Motor neuron (in vitro differentiated cells): ENCODE results near the gene FBXO44. TPM values are rescaled to one million over a fixed set of nuclear protein-coding genes. Genes with fewer than 3 reads are reported as not detected.
A peak's percentile ranks its signal among the peaks of the same experiment; 100 is the strongest.

ENCODE experiments used
- ATAC-seq, 8 experiments: fragments of 200-7000 bp; cut with Tn5 transposase; replicated peaks in 6 of 8; 2 replicates each; pipeline ENCODE4 v1.8.0; 2021; ENCODE audit warnings: mild to moderate bottlenecking in 8 of 8, moderate library complexity in 8 of 8
- H3K27ac ChIP-seq, 2 donors: fragments of 250-450 bp; sonication (Bioruptor Pico); 2 replicates each; pipeline ENCODE4 v1.9.0; 2021; ENCODE audit warnings: antibody characterized with exemption in 2 of 2, mild to moderate bottlenecking in 2 of 2, moderate library complexity in 1 of 2
- H3K4me1 ChIP-seq, 2 donors: fragments of 250-450 bp; sonication (Bioruptor Pico); replicated peaks in 1 of 2; 2 replicates each; pipeline ENCODE4 v1.6.1; 2021; ENCODE audit warnings: antibody characterized with exemption in 2 of 2, mild to moderate bottlenecking in 2 of 2, moderate library complexity in 1 of 2
- H3K4me3 ChIP-seq, 5 donors: fragments of 250-450 bp; sonication (Bioruptor Pico); 2 replicates each; pipeline ENCODE4 v1.9.0; 2021; ENCODE audit warnings: antibody characterized with exemption in 5 of 5, mild to moderate bottlenecking in 5 of 5, moderate library complexity in 4 of 5
- WGBS, 10 experiments: fragments of 450-650 bp; shearing (Covaris generic); methylation state at CpG; one replicate each; pipeline ENCODE4 v1.0.0; 2022; 5-methylcytosine and 5-hydroxymethylcytosine counted together
- in situ Hi-C, 9 experiments: fragments of 400-800 bp; cut with MboI; loops; one replicate each; pipeline ENCODE4 v1.15.0; 2021; ENCODE audit warnings: low sequenced_read_pairs in 9 of 9, low pct_unique_long_range_greater_than_20kb in 2 of 9; ENCODE audit not compliant: unreplicated experiment in 9 of 9
- total RNA-seq, 8 experiments: library from RNA; unstranded; fragments of 300-600 nt; gene quantifications; 2 replicates each; pipeline versions ENCODE4 v1.2.3 to v1.2.4, GENCODE V29; 2022

The FBXO44 gene
- total RNA-seq, 8 experiments from 2014 or later: 10.2 to 44.4 (median 29.0) TPM

DNA sequence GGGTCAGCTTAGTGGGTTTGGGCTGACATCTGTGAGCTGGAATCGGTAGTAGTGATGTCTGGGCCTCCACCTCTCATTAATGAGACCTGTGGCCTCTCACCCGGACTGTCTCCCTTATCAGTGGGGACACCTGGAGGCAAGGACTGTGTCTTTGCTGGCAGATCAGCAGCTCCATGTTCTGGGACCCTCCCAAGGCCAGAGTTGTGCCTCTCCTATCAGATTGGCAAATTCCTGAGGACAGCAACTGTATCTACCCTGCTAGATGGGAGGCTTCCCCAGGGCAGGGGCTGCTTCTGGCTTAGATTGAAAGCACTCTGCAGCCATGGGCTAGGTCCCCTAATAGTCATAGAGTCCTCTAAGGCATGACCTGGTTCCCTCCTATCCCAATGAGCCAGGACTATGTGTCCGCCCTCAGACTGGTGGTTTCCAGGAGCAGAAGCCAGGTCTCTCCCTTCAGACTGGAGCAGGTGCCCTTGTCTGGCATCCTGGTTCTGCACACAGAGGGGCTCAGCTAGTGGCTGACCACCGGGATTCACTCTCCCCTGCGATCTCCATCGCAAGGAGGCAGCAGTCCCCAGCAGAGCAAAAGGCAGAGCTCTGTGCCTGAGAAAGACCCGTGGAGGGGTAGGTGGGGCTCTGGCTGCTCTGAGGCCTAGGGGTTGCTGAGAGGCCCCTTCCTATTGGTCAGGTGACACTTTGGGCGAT, 42.7 kb downstream of the FBXO44 start:
- Histone ChIP-seq H3K4me3 (no peak overlapping the region), H3K27ac (no peak overlapping the region), H3K4me1 (peaks cover 42 to 52% of the 10 kb centered on the region in 2 donors)
- 0 to 100% (median 78%) methylated on average over 1 to 7 of the region's 8 CpGs; no CpG with 5 or more reads in 1 of the 10 experiments for WGBS, 10 experiments
- ATAC-seq: no peak
- in situ Hi-C loops: no loop called here

DNA sequence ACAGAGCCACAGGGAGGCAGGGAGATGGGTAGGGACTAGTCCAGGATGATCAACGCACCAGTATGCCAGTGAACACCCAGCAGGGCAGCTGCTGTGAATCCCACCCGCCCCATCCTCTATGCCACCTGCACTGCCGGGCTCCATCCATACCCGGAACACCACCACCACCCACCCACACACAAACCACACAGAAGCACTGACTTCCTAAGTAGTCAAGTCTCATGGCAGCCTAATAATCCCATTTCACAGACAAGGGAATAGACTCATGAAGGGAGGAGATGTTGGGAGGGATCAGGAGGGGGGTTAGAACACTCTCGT, 43.2 kb downstream of the FBXO44 start:
- 60 to 80% (median 72%) methylated on average over 1 to 3 of the region's 5 CpGs; no CpG with 5 or more reads in 6 of the 10 experiments for WGBS, 10 experiments
- H3K4me1 ChIP-seq: peaks cover 47 to 57% of the 10 kb centered on the region in 2 donors

DNA sequence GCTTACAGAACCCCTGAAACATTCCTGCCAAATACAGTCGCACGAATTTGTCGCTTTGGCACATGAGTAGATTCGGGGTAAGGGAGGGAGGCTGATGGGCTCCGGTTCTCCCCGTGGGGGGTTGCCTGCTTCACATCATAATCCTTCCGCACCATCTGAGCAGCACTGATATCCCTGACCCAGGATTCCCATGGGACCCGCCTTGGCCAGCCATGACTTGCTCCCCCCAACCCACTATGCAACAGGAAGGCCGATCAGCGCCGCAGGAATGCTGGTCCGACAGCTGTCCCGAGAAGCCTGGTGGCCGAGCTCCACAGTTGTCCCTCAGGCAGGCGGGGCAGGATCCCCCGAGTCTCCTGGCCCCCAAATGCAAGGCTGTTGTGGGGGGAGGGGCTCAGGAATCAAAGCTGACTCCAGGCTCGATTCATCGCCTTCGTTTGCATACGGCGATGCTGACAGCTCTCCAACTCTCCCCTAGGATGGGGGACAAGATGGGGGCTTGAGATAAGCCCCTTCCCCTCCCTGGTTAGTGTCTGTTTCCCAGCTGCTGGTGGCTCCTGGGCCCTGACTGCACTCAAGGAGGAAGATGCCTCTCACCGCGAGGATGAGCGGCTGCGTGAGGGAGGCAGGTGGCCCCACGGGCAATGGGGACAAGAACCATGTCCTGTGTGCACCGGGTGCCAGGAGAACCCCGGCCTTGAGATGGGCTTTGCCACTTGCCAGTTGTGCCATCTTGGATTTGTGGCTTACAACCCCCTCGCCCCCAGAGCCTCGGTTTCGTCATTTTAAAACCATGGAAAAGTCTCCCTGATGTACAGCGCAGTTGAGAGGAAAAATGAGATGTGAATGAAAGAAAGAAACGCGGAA, 46.2 kb downstream of the FBXO44 start:
- in situ Hi-C loops: no loop called here
- WGBS, 10 experiments: 9 to 89% (median 40%) methylated on average over 1 to 32 of the region's 34 CpGs
- peak in 4 of 8 experiments; percentile 3 to 42 (median 36) for ATAC-seq
- H3K27ac ChIP-seq: peak overlapping the region; percentile 85 to 88
- peaks cover 61% of the 10 kb centered on the region in 2 donors for H3K4me1 ChIP-seq
- peak overlapping the region in 4 of 5 donors; percentile 1 to 16 (median 8) for H3K4me3 ChIP-seq

More for the DNA sequence above, 43.2 kb downstream of the FBXO44 start:
- Histone ChIP-seq H3K4me3 (no peak overlapping the region), H3K27ac (no peak overlapping the region)
- no peak for ATAC-seq
- in situ Hi-C loops: no loop called here

DNA sequence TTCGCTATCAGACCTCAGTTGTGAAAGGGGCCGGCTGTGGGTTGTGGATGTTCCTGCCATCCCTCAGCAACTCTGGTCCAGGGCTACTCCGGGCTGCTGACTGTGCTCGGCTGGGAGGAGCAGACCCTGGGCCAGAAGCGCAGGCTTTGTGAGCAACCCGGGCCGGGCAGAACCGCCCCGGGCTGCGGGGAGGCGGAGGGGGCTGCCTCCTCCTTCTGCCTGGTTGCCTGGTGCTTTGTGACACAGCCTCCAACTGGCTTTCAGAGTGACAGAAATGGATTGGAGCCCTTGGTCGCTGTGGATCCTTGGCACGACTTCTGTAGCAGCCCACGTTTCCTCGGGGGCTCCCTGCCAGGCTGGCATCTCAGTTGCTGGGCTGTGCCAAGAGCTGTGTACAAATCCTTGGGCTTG, 46.9 kb downstream of the FBXO44 start:
- Histone ChIP-seq H3K4me3 (peak overlapping the region in 4 of 5 donors; percentile 1 to 16 (median 8)), H3K27ac (peak overlapping the region; percentile 85 to 88), H3K4me1 (peaks cover 68 to 69% of the 10 kb centered on the region in 2 donors)
- WGBS, 10 experiments: 0 to 15% (median 3%) methylated on average over 2 to 12 of the region's 15 CpGs; no CpG with 5 or more reads in 4 of the 10 experiments
- ATAC-seq: peak; percentile 43 to 85 (median 74)
- in situ Hi-C loops: no loop called here

DNA sequence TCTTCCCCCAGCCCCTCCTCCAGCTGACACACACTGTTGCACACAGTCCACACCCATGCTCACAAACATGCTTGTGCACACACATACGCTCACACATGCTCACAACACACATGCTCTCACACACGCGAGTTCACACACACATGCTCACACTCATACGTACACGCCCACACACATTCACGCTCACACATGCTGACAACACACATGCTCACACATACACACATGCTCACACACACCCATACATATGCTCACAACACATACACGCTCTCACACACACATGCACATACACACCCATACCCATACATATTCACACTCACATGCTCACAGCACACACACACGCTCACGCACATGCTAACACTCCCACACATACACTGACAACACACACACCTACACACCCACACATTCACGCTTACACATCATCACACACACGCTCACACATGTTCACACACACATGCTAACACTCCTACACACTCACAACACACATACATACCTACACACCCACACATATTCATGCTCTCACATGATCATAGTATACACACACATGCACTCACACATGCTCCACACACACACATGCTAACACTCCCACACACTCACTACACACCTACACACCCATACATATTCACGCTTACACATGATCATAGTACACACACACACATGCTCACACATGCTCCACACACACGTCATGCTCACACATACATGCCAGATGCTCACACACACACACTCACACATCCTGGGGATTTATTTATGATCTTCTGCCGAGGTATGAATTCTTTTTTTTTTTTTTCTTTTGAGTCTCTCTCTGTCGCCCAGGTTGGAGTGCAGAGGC, 47.5 kb downstream of the FBXO44 start:
- H3K4me3 ChIP-seq: no peak overlapping the region
- peaks cover 75% of the 10 kb centered on the region in 2 donors for H3K4me1 ChIP-seq
- 0 to 94% (median 69%) methylated on average over 1 to 14 of the region's 15 CpGs; no CpG with 5 or more reads in 1 of the 10 experiments for WGBS, 10 experiments
- peak overlapping the region; percentile 85 to 88 for H3K27ac ChIP-seq
- in situ Hi-C loops: no loop called here
- ATAC-seq: no peak

DNA sequence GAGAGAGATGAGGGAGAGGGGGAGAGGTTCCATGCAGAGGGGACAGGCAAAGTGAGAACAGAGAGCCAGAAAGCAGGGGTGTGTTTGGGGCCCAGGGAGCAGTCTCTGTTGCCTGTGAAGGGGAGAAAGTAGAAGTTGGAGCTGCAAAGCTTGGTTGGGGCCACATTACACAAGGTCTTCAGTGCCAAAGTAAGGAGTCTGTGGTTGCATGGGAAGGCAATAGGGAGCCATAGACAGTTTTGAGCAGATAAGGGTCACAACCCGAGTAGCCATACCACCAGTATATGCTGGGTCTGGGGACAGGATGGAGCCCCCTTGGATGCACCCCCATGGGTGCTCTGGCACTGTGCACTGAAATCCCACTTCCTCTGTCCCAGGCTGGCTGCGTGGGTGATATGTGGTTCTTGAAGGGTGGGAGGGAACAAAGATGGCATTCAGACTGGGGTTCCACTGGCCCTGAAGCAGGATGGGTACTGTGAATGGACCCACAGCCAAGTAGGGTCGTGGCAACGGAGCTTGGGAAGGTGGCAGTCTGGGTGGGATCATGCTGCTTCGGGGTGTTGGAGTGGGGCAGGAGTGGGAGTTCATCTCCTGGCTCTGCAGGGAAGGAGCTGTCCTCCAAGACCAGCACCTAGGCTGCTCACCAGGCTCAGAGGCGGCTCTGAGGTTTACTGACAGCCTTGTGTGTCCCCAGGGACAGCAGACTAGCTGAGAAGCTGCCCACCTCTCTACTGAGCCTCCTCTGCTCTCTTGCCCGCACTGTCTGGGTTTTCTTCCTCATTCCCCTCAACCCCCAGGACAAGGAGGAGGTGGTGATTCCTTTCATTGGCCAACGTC, 48.9 kb downstream of the FBXO44 start:
- 0 to 52% (median 29%) methylated on average over 1 to 6 of the region's 8 CpGs; no CpG with 5 or more reads in 3 of the 10 experiments for WGBS, 10 experiments
- ATAC-seq: peak in 3 of 8 experiments; percentile 11 to 18 (median 16)
- Histone ChIP-seq H3K4me3 (no peak overlapping the region), H3K4me1 (peaks cover 83 to 84% of the 10 kb centered on the region in 2 donors), H3K27ac (peak overlapping the region; percentile 55 to 68)
- in situ Hi-C loops: no loop called here

DNA sequence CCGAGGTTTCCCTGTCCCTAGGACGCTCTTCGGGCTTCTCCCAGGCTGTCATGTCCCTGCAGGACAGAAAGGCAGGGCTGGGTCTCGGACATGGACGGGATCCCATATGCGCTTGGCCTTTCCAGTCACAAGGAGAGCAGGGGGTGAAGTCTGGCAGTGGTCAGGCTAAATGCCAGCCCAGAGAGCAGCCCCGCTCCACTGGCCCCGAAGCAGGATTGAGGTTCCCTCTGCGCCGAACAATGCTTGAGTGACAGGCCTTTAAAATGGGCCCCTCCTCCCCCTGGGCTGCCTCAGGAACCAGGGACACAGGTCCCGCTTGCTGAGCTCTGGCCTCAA, 49.5 kb downstream of the FBXO44 start:
- WGBS, 10 experiments: 4 to 60% (median 20%) methylated on average over 1 to 5 of the region's 11 CpGs; no CpG with 5 or more reads in 3 of the 10 experiments
- no peak overlapping the region for H3K4me3 ChIP-seq
- ATAC-seq: peak in 5 of 8 experiments; percentile 16 to 45 (median 42)
- in situ Hi-C loops: no loop called here
- peaks cover 83 to 84% of the 10 kb centered on the region in 2 donors for H3K4me1 ChIP-seq
- H3K27ac ChIP-seq: peak overlapping the region; percentile 55 to 68

DNA sequence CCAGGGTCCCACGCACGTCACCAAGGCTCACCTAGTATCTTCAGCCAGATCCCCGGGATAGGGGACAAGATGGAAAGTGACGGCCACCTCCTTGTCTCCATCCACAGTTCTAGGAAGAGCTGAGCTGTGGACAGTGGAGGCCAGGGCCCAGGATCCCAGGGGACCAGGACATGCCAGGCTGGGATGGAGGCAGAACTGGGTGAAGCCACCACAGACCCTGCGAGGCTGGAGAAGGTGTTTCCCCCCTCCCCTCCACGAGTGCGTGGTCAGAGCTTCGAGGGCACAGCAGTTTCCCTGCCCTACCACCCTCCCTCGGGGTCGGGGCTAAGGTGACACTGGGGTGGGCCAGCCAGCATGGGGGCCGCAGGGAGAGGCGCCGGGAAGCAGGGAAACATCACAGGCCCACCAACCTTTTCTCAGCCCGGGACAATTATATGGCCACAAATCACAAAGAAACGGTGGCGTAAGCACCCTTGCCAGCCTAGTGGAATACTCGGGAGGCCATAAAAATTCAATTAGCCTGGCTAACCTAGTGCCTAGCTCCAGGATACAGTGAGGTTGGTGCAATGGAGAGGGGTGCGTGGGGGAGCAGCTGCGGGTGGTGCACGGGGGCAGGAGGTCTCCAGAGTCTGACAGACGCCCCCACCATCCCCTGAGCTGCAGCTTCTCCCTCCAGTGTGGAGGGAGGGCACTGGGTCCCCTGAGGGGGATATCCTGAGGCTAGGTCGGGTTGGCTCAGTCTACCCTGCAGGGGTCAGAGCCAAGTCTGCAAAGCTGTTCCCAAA, 50.2 kb downstream of the FBXO44 start:
- peak in 5 of 8 experiments; percentile 36 to 68 (median 43) for ATAC-seq
- in situ Hi-C loops: no loop called here
- Histone ChIP-seq H3K4me3 (no peak overlapping the region), H3K4me1 (peaks cover 81 to 82% of the 10 kb centered on the region in 2 donors), H3K27ac (peak overlapping the region; percentile 55 to 68)
- 0 to 57% (median 33%) methylated on average over 2 to 11 of the region's 22 CpGs; no CpG with 5 or more reads in 3 of the 10 experiments for WGBS, 10 experiments

DNA sequence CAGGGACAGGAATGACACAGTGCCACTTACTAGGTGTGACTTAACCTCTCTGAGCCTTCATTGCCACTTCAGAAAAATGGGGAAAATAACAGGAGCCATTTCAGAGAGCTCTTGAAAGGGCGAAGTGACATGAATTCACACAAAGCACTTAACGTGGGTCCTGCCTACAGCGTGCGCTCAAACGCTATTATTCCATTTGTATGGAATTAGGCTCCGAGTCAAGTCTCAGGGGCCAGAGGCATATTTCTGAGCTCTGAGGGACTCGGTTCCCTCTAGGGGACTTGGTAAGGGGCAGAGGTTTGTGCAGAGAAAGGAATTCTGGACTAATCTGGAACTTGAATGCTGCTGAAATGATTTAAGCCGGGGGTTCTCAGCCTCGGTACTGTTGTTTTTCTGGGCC, 50.9 kb downstream of the FBXO44 start:
- 33 to 66% (median 53%) methylated on average over 1 to 9 of the region's 9 CpGs; no CpG with 5 or more reads in 2 of the 10 experiments for WGBS, 10 experiments
- Histone ChIP-seq H3K4me3 (no peak overlapping the region), H3K4me1 (peaks cover 74 to 75% of the 10 kb centered on the region in 2 donors), H3K27ac (peak overlapping the region; percentile 51 to 55)
- in situ Hi-C loops: no loop called here
- no peak for ATAC-seq

DNA sequence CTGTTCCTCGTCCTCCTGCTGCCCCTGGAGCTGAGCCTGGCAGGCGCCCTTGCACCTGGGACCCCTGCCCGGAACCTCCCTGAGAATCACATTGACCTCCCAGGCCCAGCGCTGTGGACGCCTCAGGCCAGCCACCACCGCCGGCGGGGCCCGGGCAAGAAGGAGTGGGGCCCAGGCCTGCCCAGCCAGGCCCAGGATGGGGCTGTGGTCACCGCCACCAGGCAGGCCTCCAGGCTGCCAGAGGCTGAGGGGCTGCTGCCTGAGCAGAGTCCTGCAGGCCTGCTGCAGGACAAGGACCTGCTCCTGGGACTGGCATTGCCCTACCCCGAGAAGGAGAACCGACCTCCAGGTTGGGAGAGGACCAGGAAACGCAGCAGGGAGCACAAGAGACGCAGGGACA, 51.6 kb downstream of the FBXO44 start:
- ATAC-seq: no peak
- H3K4me3 ChIP-seq: no peak overlapping the region
- in situ Hi-C loops: no loop called here
- WGBS, 10 experiments: 0 to 100% (median 80%) methylated on average over 1 to 2 of the region's 14 CpGs; no CpG with 5 or more reads in 7 of the 10 experiments
- peaks cover 67 to 68% of the 10 kb centered on the region in 2 donors for H3K4me1 ChIP-seq
- H3K27ac ChIP-seq: peak overlapping the region in 1 of 2 donors; percentile 51

DNA sequence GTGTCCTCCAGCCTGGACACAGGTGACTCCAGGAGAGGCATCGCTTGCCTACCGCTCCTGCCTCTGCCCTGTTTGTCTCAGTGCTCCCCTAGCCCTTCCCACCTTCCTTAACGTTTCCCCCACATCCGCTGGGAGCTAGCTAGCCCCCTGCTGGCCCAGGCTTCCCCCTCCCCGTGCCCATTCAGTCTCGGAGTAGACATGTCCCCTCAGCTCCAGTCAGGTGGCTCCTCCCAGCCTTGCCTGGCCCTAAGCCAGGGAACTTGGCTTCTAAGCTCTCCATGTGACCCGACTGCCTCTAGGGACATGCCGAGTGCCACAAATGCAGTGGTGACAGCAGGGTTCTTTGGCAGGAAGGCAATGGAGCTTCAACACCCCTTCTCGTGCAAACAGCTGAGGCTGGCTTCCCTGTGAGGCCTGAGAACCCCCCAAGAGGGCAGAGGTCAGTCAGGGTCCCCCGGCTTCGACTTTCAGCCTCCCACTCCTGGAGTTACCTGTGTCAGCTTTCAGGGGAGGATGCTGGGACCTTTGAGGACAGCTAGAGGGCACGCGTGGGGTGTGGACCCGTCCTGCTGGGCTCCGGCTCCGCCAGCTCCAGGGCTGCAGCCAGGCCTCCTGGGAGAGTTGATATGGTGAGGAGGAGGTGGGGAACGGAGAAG, 53.1 kb downstream of the FBXO44 start:
- WGBS, 10 experiments: 40 to 100% (median 87%) methylated on average over 1 to 13 of the region's 17 CpGs; no CpG with 5 or more reads in 5 of the 10 experiments
- Histone ChIP-seq H3K4me1 (peaks cover 53% of the 10 kb centered on the region in 2 donors), H3K27ac (peak overlapping the region in 1 of 2 donors; percentile 53), H3K4me3 (no peak overlapping the region)
- in situ Hi-C loops: no loop called here
- ATAC-seq: peak in 6 of 8 experiments; percentile 11 to 72 (median 46)
